ENCODE data around the gene MSI2. TPM values are rescaled to one million over a fixed set of nuclear protein-coding genes. Genes with fewer than 3 reads are reported as not detected.

MSI2 gene
- total RNA-seq, 1 donor, result 23.2 TPM

- Histone ChIP-seq H3K27ac (ENCODE audit: low read depth, low read length) (no peak overlapping the region), H3K4me3 (ENCODE audit: insufficient read depth, low read length) (no peak overlapping the region), H3K4me2 (ENCODE audit: insufficient read depth, low read length) (no peak overlapping the region), H3K79me2 (ENCODE audit: insufficient read depth, low read length) (no peaks in the 10 kb centered on the region), H3K4me1 (ENCODE audit: insufficient read depth, low read length) (peaks cover 5% of the 10 kb centered on the region), H3K27me3 (ENCODE audit: insufficient read depth, low read length) (no peaks in the 10 kb centered on the region), H3K36me3 (ENCODE audit: insufficient read depth, low read length) (no peaks in the 10 kb centered on the region), H4K20me1 (ENCODE audit: insufficient read depth, low read length) (no peaks in the 10 kb centered on the region), H3K9me3 (ENCODE audit: low read depth, low read length) (no peaks in the 10 kb centered on the region), H2AFZ (ENCODE audit: low read length) (no peak overlapping the region)
- TF ChIP-seq CTCF (IDR thresholded peaks at IDR 0.05; ENCODE audit: extremely low read depth, low read depth, low read length), result no peak
- DNase-seq (ENCODE audit: insufficient read length, low spot score, missing footprints), result no peak
Observed at GRCh38 chr17:57508671-57509070, 252.3 kb downstream of the MSI2 start.

GRCh38 chr17:57511475-57512123 lies 255.3 kb downstream of the MSI2 start:
- Histone ChIP-seq H3K4me2 (ENCODE audit: insufficient read depth, low read length) (no peak overlapping the region), H3K27me3 (ENCODE audit: insufficient read depth, low read length) (no peaks in the 10 kb centered on the region), H3K9me3 (ENCODE audit: low read depth, low read length) (no peaks in the 10 kb centered on the region), H3K4me3 (ENCODE audit: insufficient read depth, low read length) (no peak overlapping the region), H3K79me2 (ENCODE audit: insufficient read depth, low read length) (no peaks in the 10 kb centered on the region), H3K27ac (ENCODE audit: low read depth, low read length) (no peak overlapping the region), H2AFZ (ENCODE audit: low read length) (no peak overlapping the region), H3K36me3 (ENCODE audit: insufficient read depth, low read length) (no peaks in the 10 kb centered on the region), H3K4me1 (ENCODE audit: insufficient read depth, low read length) (peaks cover 5% of the 10 kb centered on the region), H4K20me1 (ENCODE audit: insufficient read depth, low read length) (no peaks in the 10 kb centered on the region)
- DNase-seq (ENCODE audit: insufficient read length, low spot score, missing footprints), result no peak
- no peak for TF ChIP-seq CTCF (IDR thresholded peaks at IDR 0.05; ENCODE audit: extremely low read depth, low read depth, low read length)

GRCh38 chr17:57512258-57512657 lies 255.9 kb downstream of the MSI2 start:
- Histone ChIP-seq H3K4me3 (ENCODE audit: insufficient read depth, low read length) (no peak overlapping the region), H3K79me2 (ENCODE audit: insufficient read depth, low read length) (no peaks in the 10 kb centered on the region), H3K27ac (ENCODE audit: low read depth, low read length) (no peak overlapping the region), H3K36me3 (ENCODE audit: insufficient read depth, low read length) (no peaks in the 10 kb centered on the region), H4K20me1 (ENCODE audit: insufficient read depth, low read length) (no peaks in the 10 kb centered on the region), H3K27me3 (ENCODE audit: insufficient read depth, low read length) (no peaks in the 10 kb centered on the region), H2AFZ (ENCODE audit: low read length) (no peak overlapping the region), H3K4me1 (ENCODE audit: insufficient read depth, low read length) (peaks cover 2% of the 10 kb centered on the region), H3K9me3 (ENCODE audit: low read depth, low read length) (no peaks in the 10 kb centered on the region), H3K4me2 (ENCODE audit: insufficient read depth, low read length) (no peak overlapping the region)
- DNase-seq (ENCODE audit: insufficient read length, low spot score, missing footprints), result no peak
- no peak for TF ChIP-seq CTCF (IDR thresholded peaks at IDR 0.05; ENCODE audit: extremely low read depth, low read depth, low read length)

- no peak for TF ChIP-seq CTCF (IDR thresholded peaks at IDR 0.05; ENCODE audit: extremely low read depth, low read depth, low read length)
- Histone ChIP-seq H3K27ac (ENCODE audit: low read depth, low read length) (no peak overlapping the region), H3K4me1 (ENCODE audit: insufficient read depth, low read length) (no peaks in the 10 kb centered on the region), H3K27me3 (ENCODE audit: insufficient read depth, low read length) (no peaks in the 10 kb centered on the region), H3K9me3 (ENCODE audit: low read depth, low read length) (no peaks in the 10 kb centered on the region), H3K4me3 (ENCODE audit: insufficient read depth, low read length) (no peak overlapping the region), H2AFZ (ENCODE audit: low read length) (no peak overlapping the region), H4K20me1 (ENCODE audit: insufficient read depth, low read length) (no peaks in the 10 kb centered on the region), H3K36me3 (ENCODE audit: insufficient read depth, low read length) (no peaks in the 10 kb centered on the region), H3K4me2 (ENCODE audit: insufficient read depth, low read length) (no peak overlapping the region), H3K79me2 (ENCODE audit: insufficient read depth, low read length) (no peaks in the 10 kb centered on the region)
- no peak for DNase-seq (ENCODE audit: insufficient read length, low spot score, missing footprints)
Observed at GRCh38 chr17:57512691-57513090, 256.4 kb downstream of the MSI2 start.
